GM21723 (cell line): ENCODE data around the gene CASTOR1.

ENCODE experiments used
- ATAC-seq: cut with Tn5 transposase; IDR thresholded peaks from one replicate; pipeline ENCODE4 v1.9.1; 2021; ENCODE audit warnings: mild to moderate bottlenecking, moderate library complexity; ENCODE audit not compliant: unreplicated experiment

CASTOR1 gene

GRCh38 chr22:30301995-30302809, 12.9 kb upstream of the CASTOR1 start:
- no peak for ATAC-seq

DNA sequence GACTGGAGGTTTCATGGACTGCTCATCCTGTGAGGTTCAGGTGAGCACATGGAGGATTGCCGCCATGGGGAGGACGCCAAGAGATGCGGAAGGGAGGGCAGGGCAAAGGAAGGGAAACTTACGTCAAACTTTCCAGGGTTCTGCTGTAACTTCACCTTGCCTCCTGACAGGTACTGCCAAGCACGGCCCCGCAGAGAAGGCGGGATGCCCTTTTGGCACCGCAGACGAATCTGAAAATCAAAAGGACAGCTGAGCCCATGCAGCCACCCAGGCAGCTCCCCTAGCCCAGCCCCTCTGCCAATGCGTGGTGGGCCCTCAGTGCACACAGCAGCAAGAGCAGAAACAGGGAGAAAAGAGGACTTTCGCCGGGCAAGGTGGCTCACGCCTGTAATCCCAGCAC, 10.0 kb upstream of the CASTOR1 start:
- ATAC-seq: no peak

DNA sequence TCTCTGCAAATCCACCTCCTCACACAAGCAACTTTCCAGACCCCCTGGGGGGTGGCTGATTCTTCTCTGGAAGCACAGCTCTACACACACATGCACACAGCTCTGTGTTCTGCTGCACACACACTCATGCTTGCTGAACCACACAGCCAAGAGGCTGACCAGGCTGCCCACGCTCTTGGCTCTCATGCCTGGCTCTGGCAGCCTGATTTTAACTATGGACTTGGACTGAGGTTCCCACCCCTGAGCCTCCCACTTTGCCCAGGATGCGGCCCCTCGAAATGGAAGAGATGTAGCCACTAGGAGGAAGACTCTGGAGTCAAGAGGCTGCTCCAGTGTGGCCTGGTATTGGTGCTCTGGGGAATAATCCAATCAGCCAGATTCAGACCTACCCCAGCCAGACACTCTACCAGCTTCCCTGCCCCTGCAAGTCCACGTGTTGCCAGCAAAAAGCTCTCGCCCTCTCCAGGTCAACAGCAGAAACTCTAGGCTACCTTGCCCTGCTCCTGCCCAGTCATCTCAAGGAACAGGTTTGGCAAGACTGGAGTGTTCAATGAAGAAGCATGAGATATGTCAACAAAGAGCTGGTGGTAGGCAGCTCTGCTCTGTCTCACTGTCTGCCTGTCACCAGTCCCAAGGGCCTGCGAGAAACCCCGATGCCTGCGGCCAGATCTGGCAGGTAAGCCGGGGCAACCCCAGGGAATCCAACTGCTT, 8.8 kb upstream of the CASTOR1 start:
- ATAC-seq: no peak

GRCh38 chr22:30297276-30297990, 8.1 kb upstream of the CASTOR1 start:
- no peak for ATAC-seq

- no peak for ATAC-seq
Measured at GRCh38 chr22:30296833-30297232, 7.5 kb upstream of the CASTOR1 start.

- ATAC-seq: no peak
Measured at GRCh38 chr22:30296324-30296723, 7.0 kb upstream of the CASTOR1 start.

GRCh38 chr22:30295576-30295975, 6.3 kb upstream of the CASTOR1 start:
- no peak for ATAC-seq

DNA sequence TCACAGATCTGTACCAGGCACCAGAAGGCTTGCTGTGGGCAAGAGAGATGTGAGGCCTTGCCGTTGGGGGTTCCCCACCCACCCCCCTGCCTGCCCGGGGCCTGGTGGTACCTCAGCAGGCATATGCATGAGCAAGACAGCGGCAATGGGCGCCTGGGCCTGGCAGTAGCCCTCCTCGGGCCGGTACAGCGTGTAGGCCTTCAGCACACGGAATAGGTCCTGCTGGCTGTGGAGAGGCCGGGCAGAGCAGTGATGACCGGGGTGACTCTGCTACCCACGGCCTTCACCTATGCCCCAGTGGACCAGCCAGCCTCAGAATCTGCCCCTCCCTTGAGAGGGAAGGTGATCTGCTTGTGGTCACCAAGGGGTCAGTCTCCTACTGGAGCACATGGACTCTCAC, 5.5 kb upstream of the CASTOR1 start:
- no peak for ATAC-seq

DNA sequence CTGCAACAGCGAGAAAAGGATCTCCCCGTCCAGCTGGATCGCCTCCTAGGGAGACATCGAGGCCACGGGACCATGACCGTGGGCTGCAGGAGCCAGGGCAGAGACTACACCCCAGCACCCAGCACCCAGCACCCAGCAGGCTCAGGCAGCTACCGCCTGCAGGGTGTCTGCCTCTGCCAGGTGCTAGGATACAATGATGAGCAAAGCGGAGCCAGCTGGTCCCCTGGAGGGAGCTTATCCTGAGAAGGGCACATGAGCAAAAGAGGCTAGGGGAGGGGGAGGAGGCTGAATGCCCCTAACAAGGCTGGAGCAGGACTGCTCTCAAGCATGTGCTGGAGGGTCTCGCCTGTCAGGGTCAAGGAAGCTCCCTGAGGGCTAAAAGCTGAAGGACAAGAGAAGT, 4.8 kb upstream of the CASTOR1 start:
- no peak for ATAC-seq

DNA sequence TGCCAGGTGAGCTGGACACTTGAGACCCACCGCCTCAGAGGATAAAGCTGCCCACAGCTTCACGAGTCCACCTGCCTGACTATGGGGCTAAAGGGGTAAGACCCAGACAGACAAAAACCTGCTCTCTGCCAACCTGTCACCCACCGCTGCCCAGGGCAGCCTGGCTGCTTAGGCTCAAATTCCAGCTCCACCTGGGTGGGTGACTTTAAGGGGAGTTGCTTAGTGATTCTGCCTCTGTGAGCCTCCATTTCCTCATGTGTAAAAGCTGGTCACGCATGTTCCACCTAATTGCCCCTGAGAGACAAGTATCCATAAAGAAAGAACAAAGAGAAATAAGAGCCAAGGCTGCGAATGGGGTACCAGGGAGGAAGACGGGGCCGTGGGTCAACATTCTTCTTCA, 3.7 kb upstream of the CASTOR1 start:
- no peak for ATAC-seq

GRCh38 chr22:30292069-30292970, 3.0 kb upstream of the CASTOR1 start:
- ATAC-seq: no peak

- no peak for ATAC-seq
Measured at GRCh38 chr22:30291058-30291892, 2.0 kb upstream of the CASTOR1 start.

GRCh38 chr22:30290342-30291057, 1.2 kb upstream of the CASTOR1 start:
- ATAC-seq: no peak

DNA sequence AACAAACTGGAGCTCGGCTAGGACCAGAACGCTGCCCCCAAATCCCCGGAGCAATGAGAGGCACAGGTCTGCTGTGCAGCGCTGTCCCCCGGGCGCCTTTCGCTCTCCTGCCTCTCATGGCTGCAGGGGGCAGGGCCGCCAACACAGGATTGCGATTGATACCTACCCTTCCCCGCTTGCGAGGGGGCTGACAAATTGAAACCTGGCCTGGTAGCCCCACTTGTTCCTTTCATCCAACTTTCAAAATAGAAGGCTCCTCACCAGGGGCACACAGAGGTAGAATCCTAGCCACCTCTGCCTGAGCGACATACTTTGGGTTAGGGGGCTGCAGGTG, 642 bp upstream of the CASTOR1 start:
- ATAC-seq: peak; percentile 4

- no peak for ATAC-seq
Measured at GRCh38 chr22:30288419-30289140, 725 bp downstream of the CASTOR1 start.

- no peak for ATAC-seq
Measured at GRCh38 chr22:30287648-30288418, 1.5 kb downstream of the CASTOR1 start.

- no peak for ATAC-seq
Measured at GRCh38 chr22:30286813-30287647, 2.3 kb downstream of the CASTOR1 start.
